Measurements from ENCODE around the gene VPREB3.

Gene VPREB3

DNA sequence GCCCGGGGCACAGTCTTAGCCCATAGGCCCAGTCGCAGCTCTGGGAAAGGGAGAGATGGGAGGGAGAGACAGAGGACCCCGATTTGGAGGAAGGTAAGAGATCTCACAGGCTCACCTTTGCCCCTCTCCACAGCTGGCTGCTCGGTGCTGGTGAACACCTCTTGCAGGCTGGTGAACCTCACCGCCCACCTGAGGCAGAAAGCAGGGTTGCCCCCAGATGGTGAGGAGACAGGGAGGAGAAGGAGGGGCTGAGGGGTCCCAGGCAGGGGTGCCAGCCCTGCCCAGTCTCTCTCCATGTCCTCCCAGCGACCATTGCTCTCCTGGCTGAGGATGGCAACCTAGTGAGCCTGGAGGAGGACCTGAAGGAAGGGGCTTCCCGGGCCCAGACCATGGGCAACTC, 9.7 kb upstream of the VPREB3 start:
- DNase-seq (ENCODE audit: low read depth, low spot score) = no peak
- CTCF ChIA-PET = interaction anchor here (0.6 to 17.1 kb wide), 4 partner anchors 8 to 84 kb away, joined by 3 to 387 read pairs (median 4); partner anchors contain the start of gene ZNF70
- TF ChIP-seq, protein P1, sequence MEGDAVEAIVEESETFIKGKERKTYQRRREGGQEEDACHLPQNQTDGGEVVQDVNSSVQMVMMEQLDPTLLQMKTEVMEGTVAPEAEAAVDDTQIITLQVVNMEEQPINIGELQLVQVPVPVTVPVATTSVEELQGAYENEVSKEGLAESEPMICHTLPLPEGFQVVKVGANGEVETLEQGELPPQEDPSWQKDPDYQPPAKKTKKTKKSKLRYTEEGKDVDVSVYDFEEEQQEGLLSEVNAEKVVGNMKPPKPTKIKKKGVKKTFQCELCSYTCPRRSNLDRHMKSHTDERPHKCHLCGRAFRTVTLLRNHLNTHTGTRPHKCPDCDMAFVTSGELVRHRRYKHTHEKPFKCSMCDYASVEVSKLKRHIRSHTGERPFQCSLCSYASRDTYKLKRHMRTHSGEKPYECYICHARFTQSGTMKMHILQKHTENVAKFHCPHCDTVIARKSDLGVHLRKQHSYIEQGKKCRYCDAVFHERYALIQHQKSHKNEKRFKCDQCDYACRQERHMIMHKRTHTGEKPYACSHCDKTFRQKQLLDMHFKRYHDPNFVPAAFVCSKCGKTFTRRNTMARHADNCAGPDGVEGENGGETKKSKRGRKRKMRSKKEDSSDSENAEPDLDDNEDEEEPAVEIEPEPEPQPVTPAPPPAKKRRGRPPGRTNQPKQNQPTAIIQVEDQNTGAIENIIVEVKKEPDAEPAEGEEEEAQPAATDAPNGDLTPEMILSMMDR (IDR thresholded peaks at IDR 0.05; ENCODE audit: insufficient read depth, low read length, missing control alignments) = no peak
- POLR2A ChIA-PET = interaction anchor here (0.5 kb wide), 1 partner anchor 58 kb away, joined by 3 read pairs; no protein-coding TSS in a partner anchor
- peak overlapping the region; percentile 12; the same call in 1 of the 2 replicates for H3K4me3 ChIP-seq (ENCODE audit: low read depth, low read length)

DNA sequence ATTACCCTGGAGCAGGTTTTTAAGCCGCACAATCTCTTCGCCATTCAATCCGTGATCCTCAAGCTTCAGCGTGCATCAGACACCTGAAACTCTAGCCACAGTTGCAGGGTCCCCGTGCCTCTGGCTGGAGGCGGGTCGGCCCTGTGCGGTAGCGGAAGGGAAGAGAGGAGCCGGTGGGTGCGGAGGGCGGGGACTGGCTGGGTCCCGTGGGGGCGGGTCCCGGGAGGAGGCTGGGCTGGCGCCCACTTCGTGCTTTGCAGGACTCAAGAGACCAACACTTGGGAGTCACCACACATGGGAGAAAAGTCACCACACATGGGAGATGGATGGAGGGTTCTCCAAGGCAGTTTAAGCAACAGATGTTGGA, 9.3 kb upstream of the VPREB3 start:
- ChIA-PET POLR2A (no interaction called here), CTCF (interaction anchor here (0.6 to 17.1 kb wide), 5 partner anchors 8 to 85 kb away, joined by 3 to 387 read pairs (median 4); partner anchors contain the start of gene ZNF70)
- peak overlapping the region; percentile 36 for H3K4me3 ChIP-seq (ENCODE audit: low read depth, low read length)
- TF ChIP-seq, protein P1 (IDR thresholded peaks at IDR 0.05; ENCODE audit: insufficient read depth, low read length, missing control alignments) = no peak
- no peak for DNase-seq (ENCODE audit: low read depth, low spot score)

DNA sequence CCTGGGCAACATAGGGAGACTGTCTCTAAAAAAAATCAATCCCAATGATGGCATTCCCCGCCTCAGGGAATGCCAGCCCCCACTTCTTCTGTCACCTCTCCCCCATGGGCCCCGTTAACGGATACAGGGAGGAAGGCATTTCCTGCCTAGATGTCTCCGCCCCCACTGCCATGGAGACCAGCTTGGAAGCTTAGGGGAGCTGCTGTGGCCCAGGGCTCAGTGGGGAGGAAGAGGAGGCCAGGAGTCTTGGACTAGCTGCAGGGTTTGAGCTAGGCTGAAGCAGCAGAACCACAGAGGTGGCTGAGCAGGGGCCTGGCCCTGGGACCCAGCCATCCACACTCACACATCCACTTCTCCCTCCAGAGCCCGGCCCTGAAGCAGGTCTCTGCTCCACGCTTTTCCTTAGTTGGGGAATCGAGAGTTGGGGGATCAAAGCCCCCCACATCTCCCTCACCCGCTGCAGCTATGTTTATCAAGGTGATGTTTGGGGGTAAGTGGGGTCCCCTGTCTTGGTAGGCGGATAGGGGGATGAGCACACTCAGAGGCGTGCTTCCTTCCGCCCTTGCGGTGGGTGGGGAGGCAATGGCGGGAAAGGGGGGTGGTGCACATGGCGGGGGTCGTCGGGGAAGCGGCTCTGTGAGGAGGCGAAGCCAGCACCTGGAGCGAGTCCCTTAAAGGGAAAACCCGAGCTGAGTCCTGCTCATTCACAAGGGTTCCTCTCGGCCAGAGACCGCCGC, 8.8 kb upstream of the VPREB3 start, which contains the start of gene C22orf15:
TSS of gene C22orf15 (plus strand) at position 149 of the 737 bp plus-strand sequence. CDS start at position 466, 317 bp downstream.
- TF ChIP-seq, protein P1 (IDR thresholded peaks at IDR 0.05; ENCODE audit: insufficient read depth, low read length, missing control alignments) = no peak
- ChIA-PET POLR2A (no interaction called here), CTCF (interaction anchor here (0.6 to 17.1 kb wide), 6 partner anchors 9 to 402 kb away, joined by 3 to 387 read pairs (median 4); partner anchors contain the start of gene ZNF70)
- peak within 1 kb of the TSS; percentile 36 for H3K4me3 ChIP-seq (ENCODE audit: low read depth, low read length)
- DNase-seq (ENCODE audit: low read depth, low spot score) = no peak

DNA sequence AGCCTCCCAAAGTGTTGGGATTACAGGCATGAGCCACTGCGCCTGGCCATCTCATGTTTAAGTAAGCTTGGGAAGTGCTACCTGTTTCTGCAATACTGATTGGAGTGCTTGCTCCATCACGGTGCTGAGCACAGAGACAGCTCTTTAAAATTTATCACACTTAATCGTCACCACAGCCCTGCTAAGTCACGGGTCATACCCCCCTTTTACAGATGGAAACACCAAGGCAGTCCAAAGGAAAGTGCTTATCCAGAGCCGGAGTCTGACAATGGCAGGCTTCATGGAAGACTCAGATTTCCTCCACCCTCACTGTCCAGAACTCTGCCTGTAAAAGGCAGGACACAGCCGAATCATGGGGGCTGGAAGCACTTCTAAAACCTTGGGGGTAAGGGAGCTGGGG, 5.8 kb upstream of the VPREB3 start:
- DNase-seq (ENCODE audit: low read depth, low spot score) = no peak
- CTCF ChIA-PET = interaction anchor here (0.9 to 1.9 kb wide), 4 partner anchors 8 to 90 kb away, joined by 3 to 7 read pairs (median 6); no protein-coding TSS in a partner anchor
- H3K4me3 ChIP-seq (ENCODE audit: low read depth, low read length) = no peak overlapping the region
- TF ChIP-seq, protein P1 (IDR thresholded peaks at IDR 0.05; ENCODE audit: insufficient read depth, low read length, missing control alignments) = no peak
- POLR2A ChIA-PET = interaction anchor here (0.8 kb wide), 1 partner anchor 21 kb away, joined by 3 read pairs; no protein-coding TSS in a partner anchor

DNA sequence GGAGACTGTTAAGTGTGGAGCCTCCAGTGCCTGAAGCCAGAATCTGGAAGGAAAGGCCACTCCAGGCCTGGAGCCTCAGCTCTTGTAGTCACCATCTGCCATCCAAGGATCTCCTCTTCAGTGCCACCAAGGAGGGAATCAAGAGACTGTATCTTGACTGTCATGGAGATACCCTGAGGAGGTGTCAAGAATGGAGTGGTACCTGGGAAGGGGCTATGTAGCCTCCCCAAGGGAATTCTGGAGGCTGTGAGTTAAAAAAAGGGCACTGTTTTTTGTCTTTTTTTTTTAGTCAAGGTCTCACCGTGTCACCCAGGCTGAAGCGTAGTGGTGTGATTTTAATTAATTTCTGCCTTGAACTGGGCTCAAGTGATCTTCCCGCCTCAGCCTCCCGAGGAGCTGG, 5.3 kb upstream of the VPREB3 start:
- ChIA-PET POLR2A (interaction anchor here (0.8 kb wide), 1 partner anchor 21 kb away, joined by 3 read pairs; no protein-coding TSS in a partner anchor), CTCF (interaction anchor here (0.9 to 1.9 kb wide), 4 partner anchors 9 to 90 kb away, joined by 3 to 7 read pairs (median 6); no protein-coding TSS in a partner anchor)
- no peak for DNase-seq (ENCODE audit: low read depth, low spot score)
- no peak overlapping the region for H3K4me3 ChIP-seq (ENCODE audit: low read depth, low read length)
- TF ChIP-seq, protein P1 (IDR thresholded peaks at IDR 0.05; ENCODE audit: insufficient read depth, low read length, missing control alignments) = no peak

DNA sequence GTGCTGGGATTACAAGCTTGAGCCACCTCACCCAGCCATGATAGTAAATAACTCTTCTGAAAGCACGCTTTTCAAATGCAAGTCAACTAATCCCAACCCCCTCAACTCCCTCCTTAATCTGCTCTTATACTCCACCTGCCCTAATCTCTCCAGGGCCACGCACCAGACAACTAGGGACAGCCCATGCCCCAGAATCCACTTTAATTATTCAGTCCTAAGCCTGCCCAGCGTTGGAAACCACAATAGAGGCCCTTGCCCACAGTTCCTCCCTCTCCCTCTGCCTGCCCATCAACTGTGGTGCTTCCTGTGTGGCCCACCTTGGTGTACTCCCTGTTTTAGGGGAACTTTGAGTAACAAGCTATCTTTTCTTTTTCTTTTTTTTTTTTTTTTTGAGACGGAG, 2.7 kb upstream of the VPREB3 start:
- TF ChIP-seq, protein P1 (IDR thresholded peaks at IDR 0.05; ENCODE audit: insufficient read depth, low read length, missing control alignments) = no peak
- DNase-seq (ENCODE audit: low read depth, low spot score) = no peak
- ChIA-PET POLR2A (no interaction called here), CTCF (interaction anchor here (1.5 kb wide), 1 partner anchor 10 kb away, joined by 5 read pairs; no protein-coding TSS in a partner anchor)
- H3K4me3 ChIP-seq (ENCODE audit: low read depth, low read length) = no peak overlapping the region

All from AG04449 (cell line).